AG09309 (cell line): ENCODE results near the gene ZNF692.
A peak's percentile ranks its signal among the peaks of the same experiment; 100 is the strongest.

Source experiments
- DNase-seq: peaks from one replicate; pipeline ENCODE4 v3.0.0-alpha.2; 2010; ENCODE audit warnings: low read depth
- H3K4me3 ChIP-seq: 2 replicates; pipeline ENCODE4 v1.5.1; 2011; ENCODE audit warnings: mild to moderate bottlenecking, low read depth, low read length, moderate library complexity; ENCODE audit not compliant: control insufficient read depth
- CTCF ChIP-seq: IDR thresholded peaks from 2 replicates; pipeline ENCODE4 v1.5.1; 2011; ENCODE audit warnings: mild to moderate bottlenecking, low read depth, low read length, inconsistent platforms; ENCODE audit not compliant: insufficient read depth, control insufficient read depth; ENCODE audit errors: missing control alignments

ZNF692 gene

DNA sequence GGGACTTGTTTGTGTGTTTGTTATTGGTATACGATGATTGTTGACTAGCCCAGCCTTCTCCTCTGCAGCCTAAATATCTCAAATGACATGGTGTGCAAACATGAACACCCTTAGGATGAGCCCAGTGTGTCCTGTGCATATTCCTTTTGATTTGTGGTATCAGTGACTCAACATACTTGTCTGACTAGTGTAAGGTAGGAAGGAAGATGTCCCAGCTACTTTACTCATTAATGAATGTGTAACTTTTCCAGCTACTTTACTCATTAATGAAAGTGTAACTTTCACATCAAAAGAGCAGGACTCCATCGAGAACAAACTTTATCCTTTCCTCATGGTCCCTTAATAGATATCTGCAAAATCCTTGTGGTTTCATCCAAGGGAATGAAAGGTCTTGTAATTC is 2.7 kb upstream of the ZNF692 start:
- H3K4me3 ChIP-seq = no peak overlapping the region
- no peak for DNase-seq

DNA sequence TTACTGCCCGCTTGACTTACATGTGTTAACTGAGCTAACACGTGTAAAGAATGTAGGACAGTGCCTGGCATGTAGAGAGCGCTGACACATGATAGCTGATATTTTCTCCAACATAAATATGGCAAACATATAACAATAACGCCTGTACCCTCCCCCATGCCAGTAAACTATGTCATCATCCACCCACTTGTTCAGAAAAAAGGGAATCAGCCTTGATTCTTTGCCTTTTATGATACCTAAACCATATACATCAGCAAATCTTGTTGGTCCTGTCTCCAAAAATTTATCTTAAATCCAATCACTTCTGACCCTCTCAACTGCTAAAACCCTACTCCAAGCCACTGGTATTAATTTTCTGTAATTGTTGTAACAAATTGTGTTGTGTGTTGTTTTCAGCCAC is 1.1 kb upstream of the ZNF692 start:
- no peak for TF ChIP-seq CTCF
- no peak for DNase-seq
- H3K4me3 ChIP-seq = no peak overlapping the region

More for the DNA sequence above, 2.7 kb upstream of the ZNF692 start:
- TF ChIP-seq CTCF = no peak

DNA sequence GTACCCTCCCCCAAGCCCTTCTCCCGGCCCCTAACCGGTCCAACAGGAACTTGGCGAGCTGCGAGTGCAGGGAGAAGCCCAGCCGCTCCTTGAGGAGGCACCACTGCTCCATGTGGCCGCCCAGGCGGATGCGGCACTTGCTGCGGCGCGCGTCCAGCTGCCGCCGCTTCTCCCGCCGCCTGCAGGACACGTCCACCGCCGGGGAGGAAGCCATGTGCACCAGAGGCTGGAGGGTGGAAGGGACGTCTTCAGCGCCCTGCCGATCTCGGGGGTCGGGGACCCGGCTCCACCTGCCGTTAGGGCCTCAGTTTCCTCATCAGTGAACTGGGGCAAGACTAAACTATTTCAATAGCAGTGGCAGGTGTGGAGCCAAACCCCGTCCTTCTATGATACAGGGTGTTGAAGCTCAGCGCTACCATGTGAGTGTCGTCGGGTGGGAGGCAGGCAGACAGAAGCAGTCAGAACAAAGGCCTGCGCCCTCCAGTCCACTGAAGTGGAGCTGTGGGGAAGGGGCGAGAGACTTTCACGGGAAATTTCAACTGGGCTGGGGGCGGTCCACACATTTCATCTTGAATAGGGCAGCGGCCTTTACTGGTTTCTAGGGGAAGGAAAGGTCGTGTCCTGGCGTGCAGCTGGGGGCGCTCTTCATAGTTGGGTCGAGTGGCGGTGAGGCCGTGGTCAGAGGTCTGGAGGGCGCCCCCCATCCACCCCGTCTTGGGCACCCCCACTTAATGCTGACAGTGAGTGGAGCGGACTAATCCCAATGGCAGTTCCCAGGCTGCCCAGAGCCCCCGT is 592 bp downstream of the ZNF692 start:
- TF ChIP-seq CTCF = peak; percentile 39
- no peak for DNase-seq
- H3K4me3 ChIP-seq = peak overlapping the region; percentile 78

DNA sequence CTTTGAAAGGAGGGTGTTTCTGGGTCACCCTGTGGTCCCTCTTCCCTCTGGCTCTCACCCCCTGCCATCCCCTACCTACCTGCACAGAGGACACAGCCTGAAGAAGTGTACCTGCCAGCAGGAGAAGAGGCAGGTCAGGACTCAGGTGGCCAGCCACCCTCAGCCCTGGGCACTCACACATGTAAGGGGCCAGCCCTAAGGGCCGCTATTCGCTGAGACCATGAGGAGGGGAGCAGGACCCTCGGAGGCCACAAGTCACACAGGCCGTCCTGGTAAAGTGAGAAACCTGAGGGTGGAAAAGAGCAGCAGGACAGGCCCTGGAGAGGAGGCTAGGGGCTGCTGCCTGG is 1.2 kb downstream of the ZNF692 start:
- DNase-seq = no peak
- no peak for TF ChIP-seq CTCF
- peak overlapping the region; percentile 78 for H3K4me3 ChIP-seq

- no peak for TF ChIP-seq CTCF
- no peak for DNase-seq
- peak overlapping the region; percentile 78 for H3K4me3 ChIP-seq
Measured at GRCh38 chr1:248857201-248857600, 1.7 kb downstream of the ZNF692 start.

DNA sequence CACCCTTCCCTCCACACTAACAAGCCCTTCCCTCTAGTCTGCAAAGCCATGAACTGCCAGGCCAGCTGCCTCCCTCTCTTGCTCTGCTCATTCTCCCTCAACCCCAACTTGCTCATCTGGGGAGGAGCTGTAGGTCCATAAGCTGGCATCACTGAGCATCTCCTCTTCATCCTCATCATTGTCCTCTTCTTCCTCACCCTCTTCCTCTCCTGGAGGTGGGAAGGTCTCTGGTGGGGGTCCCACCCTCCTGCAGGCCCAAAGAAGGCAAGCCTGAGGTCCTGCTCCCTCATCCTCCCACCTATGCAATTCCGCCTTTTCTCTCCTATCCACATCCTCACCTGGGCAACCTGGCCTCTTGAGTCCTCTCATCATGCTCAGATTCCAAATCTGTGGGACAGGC is 2.7 kb downstream of the ZNF692 start:
- DNase-seq = no peak
- TF ChIP-seq CTCF = no peak
- no peak overlapping the region for H3K4me3 ChIP-seq
